Lung (tissue), 12 donors: ENCODE results near the gene GLI3. TPM values are rescaled to one million over a fixed set of nuclear protein-coding genes. Genes with fewer than 3 reads are reported as not detected.
A peak's percentile ranks its signal among the peaks of the same experiment; 100 is the strongest.

ENCODE experiments used
- ATAC-seq: fragments of 200-7000 bp; cut with Tn5 transposase; one replicate; pipeline ENCODE4 v1.9.1; 2020; ENCODE audit warnings: moderate number of reproducible peaks; ENCODE audit not compliant: insufficient read depth, low FRiP score
- DNase-seq, 3 donors: peaks; one replicate each; pipeline ENCODE4 v3.0.0-alpha.2; 2013 to 2017
- H3K27ac ChIP-seq, 2 donors: one replicate each; pipeline ENCODE4 v1.5.1; 2013; ENCODE audit warnings: mild to moderate bottlenecking in 2 of 2, moderate library complexity in 2 of 2, control low read depth in 1 of 2, inconsistent platforms in 1 of 2, low read depth in 1 of 2, low read length in 1 of 2
- H3K27me3 ChIP-seq, 3 donors: one replicate each; pipeline ENCODE4 v1.5.1; 2013; ENCODE audit warnings: low read length in 2 of 3; ENCODE audit not compliant: control insufficient read depth in 3 of 3, insufficient read depth in 3 of 3
- H3K36me3 ChIP-seq, 4 donors: one replicate each; pipeline ENCODE4 v1.5.1; 2013; ENCODE audit warnings: low read length in 4 of 4, mild to moderate bottlenecking in 1 of 4, moderate library complexity in 1 of 4; ENCODE audit not compliant: control insufficient read depth in 4 of 4, insufficient read depth in 4 of 4
- H3K4me1 ChIP-seq, 5 donors: one replicate each; pipeline ENCODE4 v1.5.1; 2013; ENCODE audit warnings: low read length in 5 of 5, mild to moderate bottlenecking in 2 of 5, moderate library complexity in 1 of 5; ENCODE audit not compliant: control insufficient read depth in 5 of 5, insufficient read depth in 5 of 5
- H3K4me3 ChIP-seq: one replicate; pipeline ENCODE4 v1.5.1; 2013; ENCODE audit warnings: mild to moderate bottlenecking, control low read depth, moderate library complexity
- H3K9ac ChIP-seq, 2 donors: one replicate each; pipeline ENCODE4 v1.5.1; 2013; ENCODE audit warnings: low read length in 2 of 2, control low read depth in 1 of 2; ENCODE audit not compliant: insufficient read depth in 1 of 2
- H3K9me3 ChIP-seq, 4 donors: one replicate each; pipeline ENCODE4 v1.5.1; 2013; ENCODE audit warnings: low read length in 3 of 4, mild to moderate bottlenecking in 1 of 4, moderate library complexity in 1 of 4; ENCODE audit not compliant: control insufficient read depth in 4 of 4, insufficient read depth in 3 of 4
- CTCF ChIP-seq: IDR thresholded peaks from 2 replicates; pipeline ENCODE4 v1.5.1; 2012; ENCODE audit warnings: mild to moderate bottlenecking; ENCODE audit errors: control extremely low read depth, extremely low read depth
- WGBS, 2 donors: extraction: QIAGEN DNeasy Blood & Tissue Kit; methylation state at CpG; one replicate each; pipeline ENCODE4 v1.1.7; 2013; 5-methylcytosine and 5-hydroxymethylcytosine counted together
- polyA plus RNA-seq, 2 donors: library from polyadenylated mRNA; stranded (reverse); fragments of 200-250 nt; gene quantifications; one replicate each; pipeline ENCODE4 v1.2.1, GENCODE V29; 2013
- total RNA-seq, 2 donors: library from RNA; depleted of rRNA in 1 of 2; stranded (reverse); fragments of >200 nt in 1 of 2; gene quantifications; one replicate each; pipeline ENCODE4 v1.2.1, GENCODE V29; 2014 to 2021
- donor health status: control.
- donor health status: control.
- donor health status: Bipolar disorder and iron deficiency.
- donor health status: healthy.
- donor health status: DM: yes; HTN: yes; CAD: no.

GLI3 gene
- total and polyA plus RNA-seq, 4 donors, result 2.0 to 23.4 (median 10.3) TPM

- ATAC-seq (no peak), DNase-seq (peak; percentile 36 to 57 (median 56))
- WGBS, 2 donors, result 92 to 97% methylated on average over 16 of the region's 16 CpGs
Observed at GRCh38 chr7:41964183-41964753, 272.7 kb downstream of the GLI3 start.

GRCh38 chr7:41956705-41957104 lies 280.3 kb downstream of the GLI3 start:
- no peaks in the 10 kb centered on the region for H3K9me3 ChIP-seq
- WGBS, 2 donors, result 57 to 74% methylated on average over 10 of the region's 10 CpGs
- no peak overlapping the region for H3K4me3 ChIP-seq
- peaks cover 0 to 4% (median 2%) of the 10 kb centered on the region in 4 donors for H3K36me3 ChIP-seq
- no peaks in the 10 kb centered on the region for H3K27me3 ChIP-seq
- ATAC-seq (no peak), DNase-seq (peak in 2 of 3 donors; percentile 56 to 59)
- peaks cover 7 to 42% (median 20%) of the 10 kb centered on the region in 5 donors for H3K4me1 ChIP-seq
- H3K9ac ChIP-seq, result no peak overlapping the region
- no peak overlapping the region for H3K27ac ChIP-seq
- no peak for TF ChIP-seq CTCF

More at GRCh38 chr7:41964183-41964753, 272.7 kb downstream of the GLI3 start:
- peaks cover 0 to 6% (median 0%) of the 10 kb centered on the region in 5 donors for H3K4me1 ChIP-seq
- H3K27me3 ChIP-seq, result no peaks in the 10 kb centered on the region
- no peak overlapping the region for H3K27ac ChIP-seq
- peaks cover 0 to 52% (median 30%) of the 10 kb centered on the region in 4 donors for H3K36me3 ChIP-seq
- no peak overlapping the region for H3K9ac ChIP-seq
- H3K4me3 ChIP-seq, result no peak overlapping the region
- no peaks in the 10 kb centered on the region for H3K9me3 ChIP-seq
- TF ChIP-seq CTCF, result no peak

- Histone ChIP-seq H3K4me1 (peaks cover 7 to 42% (median 20%) of the 10 kb centered on the region in 5 donors), H3K4me3 (no peak overlapping the region), H3K36me3 (peaks cover 0 to 4% (median 2%) of the 10 kb centered on the region in 4 donors), H3K9me3 (no peaks in the 10 kb centered on the region), H3K27ac (no peak overlapping the region), H3K27me3 (no peaks in the 10 kb centered on the region), H3K9ac (no peak overlapping the region)
- WGBS, 2 donors, result 29 to 30% methylated on average over 16 of the region's 16 CpGs
- DNase-seq (peak; percentile 99 to 100 (median 99)), ATAC-seq (peak; percentile 92)
- TF ChIP-seq CTCF, result no peak
Observed at GRCh38 chr7:41955893-41956675, 280.9 kb downstream of the GLI3 start.
